Skeletal muscle tissue (tissue), 4 donors: Measurements from ENCODE around the gene CLSTN3. TPM values are rescaled to one million over a fixed set of nuclear protein-coding genes. Genes with fewer than 3 reads are reported as not detected.
A peak's percentile ranks its signal among the peaks of the same experiment; 100 is the strongest.
"Not testable (repeated sequence)": the region's sequence is repeated elsewhere in the genome, so short reads cannot be mapped to it uniquely, and the experiment has no call there.

ENCODE experiments used
- H3K27ac ChIP-seq: one replicate; pipeline ENCODE4 v1.7.0; 2013; ENCODE audit warnings: mild to moderate bottlenecking, low read depth, low read length, inconsistent platforms
- H3K27me3 ChIP-seq, 3 donors: one replicate each; pipeline ENCODE4 v1.7.0; 2013; ENCODE audit warnings: low read length in 3 of 3; ENCODE audit not compliant: control insufficient read depth in 3 of 3, insufficient read depth in 3 of 3
- H3K36me3 ChIP-seq, 3 donors: one replicate each; pipeline ENCODE4 v1.7.0; 2013; ENCODE audit warnings: low read length in 3 of 3; ENCODE audit not compliant: control insufficient read depth in 3 of 3, insufficient read depth in 3 of 3
- H3K4me1 ChIP-seq, 3 donors: one replicate each; pipeline ENCODE4 v1.7.0; 2013; ENCODE audit warnings: low read length in 3 of 3, mild to moderate bottlenecking in 3 of 3; ENCODE audit not compliant: control insufficient read depth in 3 of 3, insufficient read depth in 3 of 3
- H3K4me3 ChIP-seq, 3 donors: one replicate each; pipeline ENCODE4 v1.7.0; 2013; ENCODE audit warnings: low read length in 3 of 3
- H3K9ac ChIP-seq, 3 donors: one replicate each; pipeline ENCODE4 v1.7.0; 2013; ENCODE audit warnings: low read length in 3 of 3, mild to moderate bottlenecking in 3 of 3, moderate library complexity in 2 of 3, low read depth in 1 of 3
- H3K9me3 ChIP-seq, 3 donors: one replicate each; pipeline ENCODE4 v1.7.0; 2013; ENCODE audit warnings: low read length in 3 of 3; ENCODE audit not compliant: control insufficient read depth in 3 of 3
- total RNA-seq: library from RNA; depleted of rRNA; stranded (reverse); fragments of >200 nt; gene quantifications from one replicate; pipeline ENCODE4 v1.2.3, GENCODE V29; 2014
- donor health status: Osteomylitis.

CLSTN3 gene
- total RNA-seq, 1 donor from 2014 or later: 15.1 TPM

GRCh38 chr12:7171854-7172253, 41.7 kb downstream of the CLSTN3 start:
- no peaks in the 10 kb centered on the region for H3K27me3 ChIP-seq

GRCh38 chr12:7175493-7175892, 45.3 kb downstream of the CLSTN3 start:
- Histone ChIP-seq H3K4me3 (no peak overlapping the region), H3K9ac (no peak overlapping the region), H3K9me3 (peaks cover 0 to 2% (median 0%) of the 10 kb centered on the region in 3 donors), H3K27me3 (no peaks in the 10 kb centered on the region), H3K4me1 (no peaks in the 10 kb centered on the region), H3K36me3 (no peaks in the 10 kb centered on the region), H3K27ac (no peak overlapping the region)

More at GRCh38 chr12:7171854-7172253, 41.7 kb downstream of the CLSTN3 start:
- no peak overlapping the region for H3K4me3 ChIP-seq
- peaks cover 0 to 7% (median 0%) of the 10 kb centered on the region in 3 donors for H3K9me3 ChIP-seq
- no peak overlapping the region for H3K9ac ChIP-seq
- H3K27ac ChIP-seq: no peak overlapping the region
- H3K36me3 ChIP-seq: no peaks in the 10 kb centered on the region
- H3K4me1 ChIP-seq: no peaks in the 10 kb centered on the region

GRCh38 chr12:7176595-7176994, 46.4 kb downstream of the CLSTN3 start:
- peaks cover 0 to 2% (median 0%) of the 10 kb centered on the region in 3 donors for H3K9me3 ChIP-seq
- no peak overlapping the region for H3K4me3 ChIP-seq
- H3K4me1 ChIP-seq: no peaks in the 10 kb centered on the region
- no peak overlapping the region for H3K27ac ChIP-seq
- H3K36me3 ChIP-seq: no peaks in the 10 kb centered on the region
- no peak overlapping the region for H3K9ac ChIP-seq
- peaks cover 0 to 4% (median 3%) of the 10 kb centered on the region in 3 donors for H3K27me3 ChIP-seq

GRCh38 chr12:7178481-7178880, 48.3 kb downstream of the CLSTN3 start:
- Histone ChIP-seq H3K9me3 (peaks cover 0 to 2% (median 0%) of the 10 kb centered on the region in 3 donors), H3K4me3 (no peak overlapping the region), H3K9ac (no peak overlapping the region), H3K27ac (no peak overlapping the region), H3K4me1 (no peaks in the 10 kb centered on the region), H3K36me3 (no peaks in the 10 kb centered on the region), H3K27me3 (peaks cover 0 to 4% (median 3%) of the 10 kb centered on the region in 3 donors)

- H3K27me3 ChIP-seq: peaks cover 0 to 4% (median 3%) of the 10 kb centered on the region in 3 donors
- H3K27ac ChIP-seq: no peak overlapping the region
- no peak overlapping the region for H3K4me3 ChIP-seq
- H3K4me1 ChIP-seq: no peaks in the 10 kb centered on the region
- H3K36me3 ChIP-seq: no peaks in the 10 kb centered on the region
- peaks cover 0 to 2% (median 0%) of the 10 kb centered on the region in 3 donors for H3K9me3 ChIP-seq
- no peak overlapping the region for H3K9ac ChIP-seq
Measured at GRCh38 chr12:7180685-7181084, 50.5 kb downstream of the CLSTN3 start.

DNA sequence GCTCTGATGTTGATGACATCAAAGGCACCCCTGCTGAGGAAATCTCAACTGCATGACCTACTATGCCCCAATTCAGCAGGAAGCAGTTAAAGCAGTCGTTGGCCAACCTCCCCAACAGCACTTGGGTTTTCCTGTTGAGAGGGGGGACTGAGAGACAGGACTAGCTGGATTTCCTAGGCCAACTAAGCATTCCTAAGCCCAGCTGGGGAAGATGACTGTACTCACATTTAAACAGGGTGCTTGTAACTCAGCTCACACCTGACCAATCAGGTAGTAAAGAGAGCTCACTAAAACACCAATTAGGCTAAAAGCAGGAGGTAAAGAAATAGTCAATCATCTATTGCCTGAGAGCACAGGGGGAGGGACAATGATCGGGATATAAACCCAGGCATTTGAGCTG, 55.9 kb downstream of the CLSTN3 start:
- H3K9me3 ChIP-seq, H3K36me3 ChIP-seq, H3K27me3 ChIP-seq, H3K4me3 ChIP-seq, H3K9ac ChIP-seq, H3K27ac ChIP-seq: not testable (repeated sequence)
- H3K4me1 ChIP-seq: peaks cover 15 to 19% (median 19%) of the 10 kb centered on the region in 3 donors

DNA sequence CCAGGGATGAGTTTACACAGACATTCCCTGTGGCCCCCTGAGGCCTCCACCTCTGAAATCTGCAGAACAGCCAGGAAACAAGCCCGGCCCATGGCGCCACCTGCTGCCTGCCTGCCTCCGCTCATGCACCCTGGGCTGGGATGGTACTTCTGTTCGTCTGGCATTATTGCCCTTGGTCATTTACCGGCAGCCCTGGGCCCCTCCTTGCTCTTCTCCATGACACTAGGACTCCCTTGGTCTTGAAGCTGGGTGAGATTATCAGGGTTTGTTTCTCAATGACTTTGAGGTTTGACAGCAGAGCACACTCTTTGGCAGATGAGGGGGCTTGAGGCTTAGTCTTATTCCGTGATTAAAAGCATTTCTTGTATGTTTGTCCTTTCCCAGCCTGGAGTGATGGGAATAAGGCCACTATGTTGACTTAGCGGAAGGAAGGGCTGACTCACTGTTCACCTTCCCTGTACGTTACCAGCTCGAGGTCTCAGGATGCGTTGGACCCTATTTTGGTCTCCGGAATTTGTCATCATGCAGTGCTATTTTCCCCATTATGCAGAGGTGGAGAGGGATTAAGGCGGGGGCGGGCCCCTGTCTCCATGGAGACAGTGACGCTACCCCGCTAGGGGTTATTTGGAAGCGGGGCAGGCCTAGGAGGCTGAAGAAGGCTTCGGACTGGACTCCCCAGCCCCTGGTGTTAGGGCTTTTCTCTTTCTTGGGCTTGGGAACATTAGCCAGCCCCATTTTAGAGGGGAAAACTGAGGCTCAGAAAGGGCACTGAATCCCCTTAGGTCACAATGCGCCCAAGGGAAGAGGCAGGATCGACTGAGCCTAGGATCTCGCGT, 58.6 kb downstream of the CLSTN3 start:
- no peaks in the 10 kb centered on the region for H3K27me3 ChIP-seq
- no peaks in the 10 kb centered on the region for H3K9me3 ChIP-seq
- H3K27ac ChIP-seq: peak overlapping the region; percentile 92
- peak overlapping the region; percentile 83 to 99 (median 98) for H3K4me3 ChIP-seq
- H3K9ac ChIP-seq: peak overlapping the region; percentile 91 to 99 (median 92)
- H3K36me3 ChIP-seq: peaks cover 4 to 15% (median 7%) of the 10 kb centered on the region in 3 donors
- H3K4me1 ChIP-seq: peaks cover 15 to 22% (median 21%) of the 10 kb centered on the region in 3 donors

DNA sequence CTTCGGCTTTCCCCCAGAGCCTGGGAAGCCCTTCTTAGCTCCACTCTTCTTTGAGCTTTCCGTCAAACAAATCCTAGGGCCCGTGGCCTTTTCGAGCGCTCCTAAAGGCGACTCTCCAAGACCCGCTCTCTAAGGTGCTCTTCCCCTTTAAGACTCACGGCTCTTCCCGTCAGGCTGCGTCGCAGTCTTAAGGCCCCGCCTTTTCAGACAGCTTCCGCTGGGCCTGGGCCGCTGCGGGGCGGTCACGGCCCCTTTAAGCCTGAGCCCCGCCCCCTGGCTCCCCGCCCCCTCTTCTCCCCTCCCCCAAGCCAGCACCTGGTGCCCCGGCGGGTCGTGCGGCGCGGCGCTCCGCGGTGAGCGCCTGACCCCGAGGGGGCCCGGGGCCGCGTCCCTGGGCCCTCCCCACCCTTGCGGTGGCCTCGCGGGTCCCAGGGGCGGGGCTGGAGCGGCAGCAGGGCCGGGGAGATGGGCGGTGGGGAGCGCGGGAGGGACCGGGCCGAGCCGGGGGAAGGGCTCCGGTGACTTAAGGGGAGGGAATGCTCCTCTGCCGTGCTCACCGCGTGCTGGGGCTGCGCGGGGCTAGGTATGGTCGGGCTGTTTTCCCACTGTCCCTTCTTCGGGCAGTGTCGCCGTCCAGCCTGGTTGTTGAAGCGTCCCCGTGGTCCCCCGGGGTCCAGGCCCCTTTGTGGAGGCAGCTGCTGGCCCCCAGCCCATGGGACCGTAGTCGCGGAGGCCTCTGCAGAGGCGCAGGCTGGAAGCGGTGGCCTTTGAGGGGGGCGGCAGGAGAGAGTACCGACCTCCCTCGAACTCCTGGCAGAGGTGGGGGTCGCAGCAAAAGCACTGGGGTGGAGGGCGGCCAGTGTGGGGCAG, 59.5 kb downstream of the CLSTN3 start, which contains the start of gene PEX5:
TSS of gene PEX5 (plus strand) at position 289 of the 870 bp plus-strand sequence. CDS start 692 bp downstream, outside the sequence.
- H3K27me3 ChIP-seq: no peaks in the 10 kb centered on the region
- peaks cover 7 to 15% (median 9%) of the 10 kb centered on the region in 3 donors for H3K36me3 ChIP-seq
- H3K9ac ChIP-seq: peak within 1 kb of the TSS; percentile 91 to 99 (median 93)
- H3K27ac ChIP-seq: peak within 1 kb of the TSS; percentile 92
- no peaks in the 10 kb centered on the region for H3K9me3 ChIP-seq
- peaks cover 15 to 22% (median 21%) of the 10 kb centered on the region in 3 donors for H3K4me1 ChIP-seq
- peak within 1 kb of the TSS; percentile 83 to 99 (median 98) for H3K4me3 ChIP-seq

- H3K9ac ChIP-seq: peak overlapping the region; percentile 84 to 93 (median 91)
- no peaks in the 10 kb centered on the region for H3K9me3 ChIP-seq
- peaks cover 7 to 16% (median 15%) of the 10 kb centered on the region in 3 donors for H3K36me3 ChIP-seq
- no peaks in the 10 kb centered on the region for H3K27me3 ChIP-seq
- H3K4me1 ChIP-seq: peaks cover 15 to 22% (median 21%) of the 10 kb centered on the region in 3 donors
- H3K27ac ChIP-seq: peak overlapping the region; percentile 92
- H3K4me3 ChIP-seq: peak overlapping the region; percentile 83 to 93 (median 85)
Measured at GRCh38 chr12:7190268-7191055, 60.3 kb downstream of the CLSTN3 start.
